Measurements from ENCODE around the gene ST13. TPM values are rescaled to one million over a fixed set of nuclear protein-coding genes. Genes with fewer than 3 reads are reported as not detected.

Gene ST13
- total and polyA plus RNA-seq, 9 donors = 243 to 1,503 (median 650) TPM

DNA sequence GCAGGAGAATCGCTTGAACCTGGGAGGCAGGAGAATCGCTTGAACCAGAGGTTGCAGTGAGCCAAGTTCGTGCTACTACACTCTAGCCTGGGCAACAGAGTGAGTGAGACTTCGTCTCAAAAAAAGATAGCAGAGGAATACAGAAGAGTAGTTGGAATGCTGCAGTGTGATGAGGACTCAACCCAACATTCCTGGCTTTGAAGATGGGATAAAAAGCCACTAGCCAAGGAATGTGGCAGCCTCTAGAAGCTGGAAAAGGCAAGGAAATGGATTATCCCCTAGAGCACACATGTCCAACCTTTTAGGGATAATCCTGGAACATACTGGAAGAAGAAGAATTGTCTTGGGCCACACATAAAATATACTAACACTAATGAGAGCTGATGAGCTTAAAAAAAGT is 51.2 kb downstream of the ST13 start:
- no peak for DNase-seq
- TF ChIP-seq CTCF (IDR thresholded peaks at IDR 0.05) (no peak), POLR2A (IDR thresholded peaks at IDR 0.05) (no peak), EP300 (IDR thresholded peaks at IDR 0.05) (no peak)
- H3K9me3 ChIP-seq = no peaks in the 10 kb centered on the region
- H3K4me3 ChIP-seq = no peak overlapping the region
- H3K4me1 ChIP-seq (ENCODE audit: insufficient read depth) = peaks cover 10% of the 10 kb centered on the region
- WGBS, 3 donors = 53 to 77% (median 65%) methylated on average over 4 of the region's 4 CpGs
- H3K27me3 ChIP-seq = no peaks in the 10 kb centered on the region
- no peaks in the 10 kb centered on the region for H3K36me3 ChIP-seq
- intact Hi-C loops (cut with DNase I) = no loop called here
- H3K27ac ChIP-seq = no peak overlapping the region

DNA sequence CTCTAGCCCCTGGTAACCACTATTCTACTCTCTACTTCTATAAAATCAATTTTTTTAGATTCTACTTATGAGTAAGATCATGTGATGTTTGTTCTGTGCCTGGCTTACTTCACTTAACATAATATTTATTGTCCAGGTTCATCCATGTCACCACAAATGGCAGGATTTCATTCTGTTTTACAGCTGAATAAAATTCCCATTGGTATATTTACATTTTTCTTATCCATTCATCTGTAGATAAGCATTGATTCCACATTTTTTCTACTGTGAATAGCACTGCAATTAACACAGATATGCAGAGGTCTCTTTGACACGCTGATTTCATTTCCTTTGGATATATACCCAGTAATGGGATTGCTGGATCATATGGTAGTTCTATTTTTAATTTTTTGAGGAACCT is 53.1 kb downstream of the ST13 start:
- 68 to 82% (median 81%) methylated on average over 1 of the region's 1 CpG for WGBS, 3 donors
- DNase-seq = no peak
- intact Hi-C loops (cut with DNase I) = no loop called here
- H3K4me1 ChIP-seq (ENCODE audit: insufficient read depth) = peaks cover 8% of the 10 kb centered on the region
- no peak overlapping the region for H3K27ac ChIP-seq
- H3K36me3 ChIP-seq = no peaks in the 10 kb centered on the region
- H3K4me3 ChIP-seq = no peak overlapping the region
- H3K27me3 ChIP-seq = no peaks in the 10 kb centered on the region
- TF ChIP-seq POLR2A (IDR thresholded peaks at IDR 0.05) (no peak), EP300 (IDR thresholded peaks at IDR 0.05) (no peak), CTCF (IDR thresholded peaks at IDR 0.05) (no peak)
- H3K9me3 ChIP-seq = no peaks in the 10 kb centered on the region

DNA sequence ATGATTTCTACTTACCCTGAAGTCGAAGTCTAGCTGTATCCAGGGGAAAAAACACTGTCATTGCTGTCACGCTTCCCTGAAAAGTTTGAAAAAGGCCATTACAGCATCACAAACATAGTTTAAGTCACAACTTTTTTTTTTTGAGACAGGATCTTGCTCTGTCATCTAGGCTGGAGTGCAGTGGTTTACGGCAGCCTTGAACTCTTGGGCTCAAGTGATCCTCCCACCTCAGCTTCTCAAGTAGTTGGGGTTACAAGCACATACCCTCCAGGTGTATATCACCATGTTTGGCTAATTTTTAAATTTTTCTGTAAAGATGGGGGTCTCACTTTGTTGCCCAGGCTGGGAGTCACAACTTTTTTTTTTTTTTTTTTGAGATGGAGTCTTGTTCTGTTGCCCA is 57.4 kb downstream of the ST13 start:
- DNase-seq = no peak
- Histone ChIP-seq H3K27ac (no peak overlapping the region), H3K36me3 (no peaks in the 10 kb centered on the region), H3K4me3 (no peak overlapping the region), H3K9me3 (no peaks in the 10 kb centered on the region), H3K27me3 (no peaks in the 10 kb centered on the region), H3K4me1 (ENCODE audit: insufficient read depth) (peaks cover 5% of the 10 kb centered on the region)
- no peak for TF ChIP-seq CTCF (IDR thresholded peaks at IDR 0.05)
- TF ChIP-seq EP300 (IDR thresholded peaks at IDR 0.05) = no peak
- TF ChIP-seq POLR2A (IDR thresholded peaks at IDR 0.05) = no peak
- 93 to 95% (median 94%) methylated on average over 3 of the region's 3 CpGs for WGBS, 3 donors
- intact Hi-C loops (cut with DNase I) = no loop called here

GRCh38 chr22:40797427-40797826 is 59.0 kb downstream of the ST13 start:
- no peak for TF ChIP-seq POLR2A (IDR thresholded peaks at IDR 0.05)
- TF ChIP-seq CTCF (IDR thresholded peaks at IDR 0.05) = no peak
- no peak for TF ChIP-seq EP300 (IDR thresholded peaks at IDR 0.05)
- H3K4me1 ChIP-seq (ENCODE audit: insufficient read depth) = peaks cover 7% of the 10 kb centered on the region
- no peak for DNase-seq
- no peaks in the 10 kb centered on the region for H3K36me3 ChIP-seq
- H3K27me3 ChIP-seq = no peaks in the 10 kb centered on the region
- H3K9me3 ChIP-seq = no peaks in the 10 kb centered on the region
- H3K27ac ChIP-seq = no peak overlapping the region
- intact Hi-C loops (cut with DNase I) = no loop called here
- 95 to 96% (median 96%) methylated on average over 1 of the region's 1 CpG for WGBS, 3 donors
- H3K4me3 ChIP-seq = no peak overlapping the region

DNA sequence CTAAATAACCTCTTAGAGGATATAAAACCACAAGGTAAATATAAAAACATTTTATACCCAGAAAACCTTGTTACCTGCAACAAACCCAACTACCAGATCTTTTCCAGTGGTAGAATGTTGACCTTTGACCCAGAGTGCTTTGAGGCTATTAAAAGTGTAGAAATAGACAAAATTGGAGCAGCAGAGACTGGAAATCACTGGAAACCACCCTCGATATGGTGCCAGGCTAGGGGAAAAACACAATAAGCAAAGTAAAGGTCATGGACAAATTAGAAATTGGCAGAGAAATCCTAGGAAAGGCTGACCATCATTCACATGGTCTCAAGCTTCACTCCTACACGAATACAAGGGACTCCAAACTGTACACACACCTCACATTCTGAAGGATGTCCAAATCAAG is 64.0 kb downstream of the ST13 start:
- Histone ChIP-seq H3K27me3 (no peaks in the 10 kb centered on the region), H3K9me3 (no peaks in the 10 kb centered on the region), H3K36me3 (no peaks in the 10 kb centered on the region), H3K27ac (no peak overlapping the region), H3K4me3 (no peak overlapping the region), H3K4me1 (ENCODE audit: insufficient read depth) (peaks cover 4% of the 10 kb centered on the region)
- no peak for DNase-seq
- intact Hi-C loops (cut with DNase I) = no loop called here
- TF ChIP-seq EP300 (IDR thresholded peaks at IDR 0.05) = no peak
- no peak for TF ChIP-seq POLR2A (IDR thresholded peaks at IDR 0.05)
- TF ChIP-seq CTCF (IDR thresholded peaks at IDR 0.05) = no peak
- WGBS, 3 donors = 20 to 45% (median 23%) methylated on average over 2 of the region's 2 CpGs

Data from ovary (tissue), 9 donors.